ENCODE measurements around the gene GLCE.
"Not testable (repeated sequence)": the region's sequence is repeated elsewhere in the genome, so short reads cannot be mapped to it uniquely, and the experiment has no call there.

Gene GLCE

DNA sequence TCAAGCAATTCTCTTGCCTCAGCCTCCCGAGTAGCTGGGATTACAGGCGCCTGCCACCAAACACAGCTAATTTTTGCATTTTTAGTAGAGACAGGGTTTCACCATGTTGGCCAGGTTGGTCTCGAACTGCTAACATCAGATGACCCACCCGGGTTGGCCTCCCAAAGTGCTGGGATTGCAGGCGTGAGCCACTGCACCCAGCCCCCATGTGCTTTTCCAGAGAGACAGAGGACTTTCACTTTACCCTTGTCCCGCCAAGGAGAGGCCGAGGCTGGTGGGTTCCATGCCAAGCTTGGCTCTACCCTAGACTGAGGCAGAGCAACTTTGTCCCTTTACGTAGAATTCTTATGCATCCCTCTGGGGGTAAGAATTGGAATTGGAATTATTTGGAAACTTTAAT is 140.7 kb downstream of the GLCE start:
- H3K9ac ChIP-seq (ENCODE audit: low read depth in 1 of 2, low read length in 2 of 2); H3K36me3 ChIP-seq (ENCODE audit: control insufficient read depth in 1 of 2, insufficient read depth in 2 of 2, low read length in 2 of 2); H3K4me3 ChIP-seq (ENCODE audit: low read depth in 1 of 2, low read length in 2 of 2); H3K9me3 ChIP-seq (ENCODE audit: control insufficient read depth in 1 of 2, low read length in 2 of 2); H3K27ac ChIP-seq (ENCODE audit: low read depth, low read length): not testable (repeated sequence)
- Histone ChIP-seq H3K27me3 (ENCODE audit: control insufficient read depth in 1 of 2, insufficient read depth in 2 of 2, low read length in 2 of 2) (peaks cover 6 to 10% of the 10 kb centered on the region in 2 donors), H3K4me1 (ENCODE audit: control insufficient read depth in 1 of 2, insufficient read depth in 2 of 2, low read length in 2 of 2) (peaks cover 7 to 15% of the 10 kb centered on the region in 2 donors)

DNA sequence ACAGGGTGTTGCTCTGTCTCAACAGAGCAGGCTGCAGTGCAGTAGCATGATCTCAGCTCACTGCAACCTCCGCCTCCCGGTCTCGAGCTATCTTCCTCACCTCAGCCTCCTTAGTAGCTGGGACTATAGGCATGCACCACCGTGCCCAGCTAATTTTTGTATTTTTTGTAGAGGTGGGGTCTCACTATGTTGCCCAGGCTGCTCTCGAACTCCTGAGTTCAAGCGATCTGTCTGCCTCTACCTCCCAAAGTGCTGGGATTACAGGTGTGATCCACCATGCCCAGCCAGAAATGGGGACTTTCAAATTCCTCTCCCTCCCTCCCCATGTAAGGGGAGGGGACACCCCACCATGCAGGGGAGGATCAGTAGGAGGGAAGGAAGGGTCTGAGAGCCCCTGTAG is 141.7 kb downstream of the GLCE start:
- H3K27ac ChIP-seq (ENCODE audit: low read depth, low read length); H3K9me3 ChIP-seq (ENCODE audit: control insufficient read depth in 1 of 2, low read length in 2 of 2); H3K36me3 ChIP-seq (ENCODE audit: control insufficient read depth in 1 of 2, insufficient read depth in 2 of 2, low read length in 2 of 2); H3K4me3 ChIP-seq (ENCODE audit: low read depth in 1 of 2, low read length in 2 of 2); H3K9ac ChIP-seq (ENCODE audit: low read depth in 1 of 2, low read length in 2 of 2): not testable (repeated sequence)
- peaks cover 6 to 10% of the 10 kb centered on the region in 2 donors for H3K27me3 ChIP-seq (ENCODE audit: control insufficient read depth in 1 of 2, insufficient read depth in 2 of 2, low read length in 2 of 2)
- peaks cover 7 to 12% of the 10 kb centered on the region in 2 donors for H3K4me1 ChIP-seq (ENCODE audit: control insufficient read depth in 1 of 2, insufficient read depth in 2 of 2, low read length in 2 of 2)

- Histone ChIP-seq H3K4me1 (ENCODE audit: control insufficient read depth in 1 of 2, insufficient read depth in 2 of 2, low read length in 2 of 2) (peaks cover 7 to 20% of the 10 kb centered on the region in 2 donors), H3K9ac (ENCODE audit: low read depth in 1 of 2, low read length in 2 of 2) (no peak overlapping the region), H3K27me3 (ENCODE audit: control insufficient read depth in 1 of 2, insufficient read depth in 2 of 2, low read length in 2 of 2) (peaks cover 6 to 10% of the 10 kb centered on the region in 2 donors), H3K9me3 (ENCODE audit: control insufficient read depth in 1 of 2, low read length in 2 of 2) (no peaks in the 10 kb centered on the region), H3K4me3 (ENCODE audit: low read depth in 1 of 2, low read length in 2 of 2) (no peak overlapping the region), H3K27ac (ENCODE audit: low read depth, low read length) (no peak overlapping the region), H3K36me3 (ENCODE audit: control insufficient read depth in 1 of 2, insufficient read depth in 2 of 2, low read length in 2 of 2) (no peaks in the 10 kb centered on the region)
Observed at GRCh38 chr15:69302929-69303328, 142.5 kb downstream of the GLCE start.

- Histone ChIP-seq H3K36me3 (ENCODE audit: control insufficient read depth in 1 of 2, insufficient read depth in 2 of 2, low read length in 2 of 2) (no peaks in the 10 kb centered on the region), H3K4me1 (ENCODE audit: control insufficient read depth in 1 of 2, insufficient read depth in 2 of 2, low read length in 2 of 2) (peaks cover 7 to 20% of the 10 kb centered on the region in 2 donors), H3K27ac (ENCODE audit: low read depth, low read length) (no peak overlapping the region), H3K9ac (ENCODE audit: low read depth in 1 of 2, low read length in 2 of 2) (no peak overlapping the region), H3K4me3 (ENCODE audit: low read depth in 1 of 2, low read length in 2 of 2) (no peak overlapping the region), H3K9me3 (ENCODE audit: control insufficient read depth in 1 of 2, low read length in 2 of 2) (no peaks in the 10 kb centered on the region), H3K27me3 (ENCODE audit: control insufficient read depth in 1 of 2, insufficient read depth in 2 of 2, low read length in 2 of 2) (peaks cover 6 to 10% of the 10 kb centered on the region in 2 donors)
Observed at GRCh38 chr15:69303337-69304181, 143.1 kb downstream of the GLCE start.

DNA sequence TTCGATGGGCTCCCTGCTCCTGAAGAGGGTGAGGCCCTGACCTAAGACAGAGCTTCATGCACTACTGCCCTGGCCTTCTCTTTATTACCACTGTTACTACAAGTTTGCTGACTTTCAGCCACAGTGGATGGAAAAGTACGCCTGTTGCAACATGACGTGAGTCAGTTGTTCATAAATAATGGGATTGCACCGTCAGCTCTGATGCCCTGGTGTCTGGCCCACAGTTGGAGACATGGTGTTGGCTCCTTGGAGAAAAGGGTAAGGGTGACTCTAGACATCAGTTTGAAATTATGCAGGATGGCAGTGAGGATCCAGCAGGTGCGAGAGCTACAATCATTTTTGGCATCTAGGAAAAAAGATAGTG is 143.7 kb downstream of the GLCE start:
- Histone ChIP-seq H3K27me3 (ENCODE audit: control insufficient read depth in 1 of 2, insufficient read depth in 2 of 2, low read length in 2 of 2) (peaks cover 6 to 10% of the 10 kb centered on the region in 2 donors), H3K4me1 (ENCODE audit: control insufficient read depth in 1 of 2, insufficient read depth in 2 of 2, low read length in 2 of 2) (peaks cover 7 to 20% of the 10 kb centered on the region in 2 donors), H3K9ac (ENCODE audit: low read depth in 1 of 2, low read length in 2 of 2) (no peak overlapping the region), H3K4me3 (ENCODE audit: low read depth in 1 of 2, low read length in 2 of 2) (no peak overlapping the region), H3K9me3 (ENCODE audit: control insufficient read depth in 1 of 2, low read length in 2 of 2) (no peaks in the 10 kb centered on the region), H3K27ac (ENCODE audit: low read depth, low read length) (no peak overlapping the region), H3K36me3 (ENCODE audit: control insufficient read depth in 1 of 2, insufficient read depth in 2 of 2, low read length in 2 of 2) (no peaks in the 10 kb centered on the region)

GRCh38 chr15:69305204-69305931 is 144.9 kb downstream of the GLCE start:
- H3K9ac ChIP-seq (ENCODE audit: low read depth in 1 of 2, low read length in 2 of 2), result no peak overlapping the region
- H3K4me3 ChIP-seq (ENCODE audit: low read depth in 1 of 2, low read length in 2 of 2), result no peak overlapping the region
- peak overlapping the region; percentile 13 for H3K27ac ChIP-seq (ENCODE audit: low read depth, low read length)

DNA sequence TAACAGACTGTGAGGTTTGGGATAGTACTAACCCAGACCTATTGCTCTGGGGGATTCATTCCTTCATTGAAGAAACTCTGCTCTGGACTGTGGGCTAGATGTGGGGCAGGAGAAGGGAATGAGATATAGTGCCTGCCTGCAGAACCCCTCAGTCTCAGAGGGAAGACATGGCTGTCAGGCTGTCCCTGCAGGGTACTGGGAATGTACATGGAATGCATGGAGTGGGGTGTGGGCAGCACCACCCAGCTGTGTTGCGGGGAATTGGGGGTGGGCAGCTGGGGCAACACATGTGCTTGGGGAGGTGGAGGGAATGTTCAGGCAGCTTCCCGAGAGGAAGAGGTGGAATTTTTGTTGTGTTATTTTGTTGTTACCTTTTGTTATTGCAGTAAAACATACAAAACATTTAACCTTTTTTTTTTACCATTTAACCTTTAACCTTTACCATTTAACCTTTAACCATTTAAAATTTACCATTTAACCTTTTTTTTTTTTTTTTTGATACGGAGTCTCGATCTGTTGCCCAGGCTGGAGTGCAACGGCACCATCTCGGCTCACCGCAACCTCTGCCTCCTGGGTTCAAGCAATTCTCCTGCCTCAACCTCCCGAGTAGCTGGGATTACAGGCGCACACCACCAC is 145.6 kb downstream of the GLCE start:
- no peaks in the 10 kb centered on the region for H3K9me3 ChIP-seq (ENCODE audit: control insufficient read depth in 1 of 2, low read length in 2 of 2)
- no peaks in the 10 kb centered on the region for H3K27me3 ChIP-seq (ENCODE audit: control insufficient read depth in 1 of 2, insufficient read depth in 2 of 2, low read length in 2 of 2)
- no peaks in the 10 kb centered on the region for H3K36me3 ChIP-seq (ENCODE audit: control insufficient read depth in 1 of 2, insufficient read depth in 2 of 2, low read length in 2 of 2)
- H3K9ac ChIP-seq (ENCODE audit: low read depth in 1 of 2, low read length in 2 of 2), result no peak overlapping the region
- no peak overlapping the region for H3K4me3 ChIP-seq (ENCODE audit: low read depth in 1 of 2, low read length in 2 of 2)
- H3K4me1 ChIP-seq (ENCODE audit: control insufficient read depth in 1 of 2, insufficient read depth in 2 of 2, low read length in 2 of 2), result peaks cover 0 to 12% of the 10 kb centered on the region in 2 donors
- H3K27ac ChIP-seq (ENCODE audit: low read depth, low read length), result no peak overlapping the region

More at GRCh38 chr15:69305204-69305931, 144.9 kb downstream of the GLCE start:
- H3K9me3 ChIP-seq (ENCODE audit: control insufficient read depth in 1 of 2, low read length in 2 of 2), result no peaks in the 10 kb centered on the region
- no peaks in the 10 kb centered on the region for H3K36me3 ChIP-seq (ENCODE audit: control insufficient read depth in 1 of 2, insufficient read depth in 2 of 2, low read length in 2 of 2)
- H3K27me3 ChIP-seq (ENCODE audit: control insufficient read depth in 1 of 2, insufficient read depth in 2 of 2, low read length in 2 of 2), result no peaks in the 10 kb centered on the region
- H3K4me1 ChIP-seq (ENCODE audit: control insufficient read depth in 1 of 2, insufficient read depth in 2 of 2, low read length in 2 of 2), result peaks cover 0 to 12% of the 10 kb centered on the region in 2 donors

GRCh38 chr15:69307939-69308338 is 147.5 kb downstream of the GLCE start:
- H3K36me3 ChIP-seq (ENCODE audit: control insufficient read depth in 1 of 2, insufficient read depth in 2 of 2, low read length in 2 of 2), result no peaks in the 10 kb centered on the region
- no peaks in the 10 kb centered on the region for H3K9me3 ChIP-seq (ENCODE audit: control insufficient read depth in 1 of 2, low read length in 2 of 2)
- no peak overlapping the region for H3K9ac ChIP-seq (ENCODE audit: low read depth in 1 of 2, low read length in 2 of 2)
- no peaks in the 10 kb centered on the region for H3K27me3 ChIP-seq (ENCODE audit: control insufficient read depth in 1 of 2, insufficient read depth in 2 of 2, low read length in 2 of 2)
- peaks cover 0 to 8% of the 10 kb centered on the region in 2 donors for H3K4me1 ChIP-seq (ENCODE audit: control insufficient read depth in 1 of 2, insufficient read depth in 2 of 2, low read length in 2 of 2)
- H3K4me3 ChIP-seq (ENCODE audit: low read depth in 1 of 2, low read length in 2 of 2), result no peak overlapping the region
- H3K27ac ChIP-seq (ENCODE audit: low read depth, low read length), result no peak overlapping the region

GRCh38 chr15:69308949-69309348 is 148.5 kb downstream of the GLCE start:
- Histone ChIP-seq H3K4me1 (ENCODE audit: control insufficient read depth in 1 of 2, insufficient read depth in 2 of 2, low read length in 2 of 2) (peaks cover 5 to 14% of the 10 kb centered on the region in 2 donors), H3K36me3 (ENCODE audit: control insufficient read depth in 1 of 2, insufficient read depth in 2 of 2, low read length in 2 of 2) (no peaks in the 10 kb centered on the region), H3K4me3 (ENCODE audit: low read depth in 1 of 2, low read length in 2 of 2) (no peak overlapping the region), H3K27me3 (ENCODE audit: control insufficient read depth in 1 of 2, insufficient read depth in 2 of 2, low read length in 2 of 2) (no peaks in the 10 kb centered on the region), H3K27ac (ENCODE audit: low read depth, low read length) (no peak overlapping the region), H3K9ac (ENCODE audit: low read depth in 1 of 2, low read length in 2 of 2) (no peak overlapping the region), H3K9me3 (ENCODE audit: control insufficient read depth in 1 of 2, low read length in 2 of 2) (no peaks in the 10 kb centered on the region)

DNA sequence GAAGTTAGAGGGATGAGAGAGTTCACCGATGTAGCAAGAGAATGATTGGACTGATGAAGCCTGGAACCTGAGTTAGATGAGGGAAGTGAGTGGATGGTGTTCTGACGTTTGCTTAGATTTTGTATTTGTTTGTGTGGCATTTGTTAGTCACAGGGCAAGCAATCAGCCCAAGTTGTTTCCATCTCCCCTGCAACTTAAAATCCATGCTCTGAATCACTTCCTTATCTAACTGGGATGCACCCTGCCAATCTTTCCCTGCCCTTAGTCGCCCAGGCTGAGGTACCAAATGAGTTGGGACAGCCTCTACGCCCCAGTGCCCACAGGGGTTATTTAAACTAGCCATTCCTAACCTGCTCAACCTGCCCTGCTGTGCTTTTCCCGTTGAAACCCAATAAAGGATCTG is 150.9 kb downstream of the GLCE start:
- Histone ChIP-seq H3K9ac (ENCODE audit: low read depth in 1 of 2, low read length in 2 of 2) (no peak overlapping the region), H3K4me1 (ENCODE audit: control insufficient read depth in 1 of 2, insufficient read depth in 2 of 2, low read length in 2 of 2) (peaks cover 9 to 20% of the 10 kb centered on the region in 2 donors), H3K27me3 (ENCODE audit: control insufficient read depth in 1 of 2, insufficient read depth in 2 of 2, low read length in 2 of 2) (no peaks in the 10 kb centered on the region), H3K4me3 (ENCODE audit: low read depth in 1 of 2, low read length in 2 of 2) (no peak overlapping the region), H3K36me3 (ENCODE audit: control insufficient read depth in 1 of 2, insufficient read depth in 2 of 2, low read length in 2 of 2) (no peaks in the 10 kb centered on the region), H3K27ac (ENCODE audit: low read depth, low read length) (no peak overlapping the region), H3K9me3 (ENCODE audit: control insufficient read depth in 1 of 2, low read length in 2 of 2) (no peaks in the 10 kb centered on the region)
